ENCODE data around the gene ARVCF.

The ARVCF gene

GRCh38 chr22:20016734-20017621, at the start of gene ARVCF:
Gene ARVCF, minus strand, starts transcription at chr22:20016823. Its CDS starts 26,029 bp downstream, at chr22:19990794.
- FAIRE-seq (no peak), DNase-seq (ENCODE audit: low spot score) (peak; percentile 61)

- DNase-seq (ENCODE audit: low spot score), result no peak
- no peak for FAIRE-seq
These were observed 49.4 kb upstream of the ARVCF start for GRCh38 chr22:20065896-20066616.

- no peak for FAIRE-seq
These were observed 48.1 kb upstream of the ARVCF start for GRCh38 chr22:20064545-20065262.

GRCh38 chr22:20064140-20064480, 47.5 kb upstream of the ARVCF start:
- FAIRE-seq, result no peak

More at GRCh38 chr22:20064545-20065262, 48.1 kb upstream of the ARVCF start:
- no peak for DNase-seq (ENCODE audit: low spot score)

GRCh38 chr22:20063271-20064139, 46.9 kb upstream of the ARVCF start:
- FAIRE-seq (no peak), DNase-seq (ENCODE audit: low spot score) (no peak)

More at GRCh38 chr22:20064140-20064480, 47.5 kb upstream of the ARVCF start:
- no peak for DNase-seq (ENCODE audit: low spot score)

- FAIRE-seq, result peak; percentile 7
- DNase-seq (ENCODE audit: low spot score), result peak; percentile 57
These were observed 46.1 kb upstream of the ARVCF start for GRCh38 chr22:20062766-20063083.

- DNase-seq (ENCODE audit: low spot score), result no peak
- FAIRE-seq, result no peak
These were observed 45.6 kb upstream of the ARVCF start for GRCh38 chr22:20062043-20062765.

- FAIRE-seq (no peak), DNase-seq (ENCODE audit: low spot score) (no peak)
These were observed 44.8 kb upstream of the ARVCF start for GRCh38 chr22:20061481-20061861.

GRCh38 chr22:20060700-20061480, 44.3 kb upstream of the ARVCF start:
- no peak for DNase-seq (ENCODE audit: low spot score)
- FAIRE-seq, result no peak

- FAIRE-seq (no peak), DNase-seq (ENCODE audit: low spot score) (no peak)
These were observed 42.6 kb upstream of the ARVCF start for GRCh38 chr22:20058989-20059770.

GRCh38 chr22:20057596-20058268, 41.1 kb upstream of the ARVCF start:
- DNase-seq (ENCODE audit: low spot score) (no peak), FAIRE-seq (no peak)

GRCh38 chr22:20056696-20057386, 40.2 kb upstream of the ARVCF start:
- no peak for FAIRE-seq
- DNase-seq (ENCODE audit: low spot score), result no peak

- FAIRE-seq (no peak), DNase-seq (ENCODE audit: low spot score) (no peak)
These were observed 39.5 kb upstream of the ARVCF start for GRCh38 chr22:20056161-20056560.

- no peak for DNase-seq (ENCODE audit: low spot score)
These were observed 39.0 kb upstream of the ARVCF start for GRCh38 chr22:20055654-20056053.

GRCh38 chr22:20055144-20055543, 38.5 kb upstream of the ARVCF start:
- FAIRE-seq (no peak), DNase-seq (ENCODE audit: low spot score) (no peak)

More at GRCh38 chr22:20055654-20056053, 39.0 kb upstream of the ARVCF start:
- FAIRE-seq, result no peak

- FAIRE-seq, result no peak
These were observed 37.9 kb upstream of the ARVCF start for GRCh38 chr22:20054485-20054884.

GRCh38 chr22:20054034-20054427, 37.4 kb upstream of the ARVCF start:
- no peak for DNase-seq (ENCODE audit: low spot score)
- no peak for FAIRE-seq

More at GRCh38 chr22:20054485-20054884, 37.9 kb upstream of the ARVCF start:
- no peak for DNase-seq (ENCODE audit: low spot score)

All from RCC 7860 (cell line).